Neural cell (in vitro differentiated cells): ENCODE data around the gene CD163L1. TPM values are rescaled to one million over a fixed set of nuclear protein-coding genes. Genes with fewer than 3 reads are reported as not detected.

Experiments used
- H2AFZ ChIP-seq: fragments of 200-600, 300-800 bp; sonication (generic), shearing (Covaris generic); 2 replicates; pipeline ENCODE4 v1.6.0; 2014; ENCODE audit warnings: low read depth, mild to moderate bottlenecking, antibody characterized with exemption, low read length, moderate library complexity
- H3F3A ChIP-seq: fragments of 200-600 bp; shearing (Covaris generic); 2 replicates; pipeline ENCODE4 v1.6.1; 2016; ENCODE audit warnings: mild to moderate bottlenecking, moderate library complexity, mixed read lengths, antibody characterized with exemption, low read length; ENCODE audit not compliant: insufficient read depth, poor library complexity, severe bottlenecking
- H3K27ac ChIP-seq: fragments of 200-600, 300-800 bp; sonication (generic), shearing (Covaris generic); 2 replicates; pipeline ENCODE4 v1.5.1; 2014; ENCODE audit warnings: mild to moderate bottlenecking, low read length, moderate library complexity
- H3K27me3 ChIP-seq: fragments of 300-800, 200-600 bp; sonication (generic), shearing (Covaris generic); 2 replicates; pipeline ENCODE4 v1.6.0; 2014; ENCODE audit warnings: mild to moderate bottlenecking, low read depth, low read length, moderate library complexity; ENCODE audit not compliant: insufficient read depth
- H3K36me3 ChIP-seq: fragments of 300-800, 200-600 bp; sonication (generic), shearing (Covaris generic); 2 replicates; pipeline ENCODE4 v1.5.1; 2014; ENCODE audit warnings: mild to moderate bottlenecking, antibody characterized with exemption, low read length, moderate library complexity; ENCODE audit not compliant: insufficient read depth
- H3K4me2 ChIP-seq: fragments of 300-800, 200-600 bp; sonication (generic), shearing (Covaris generic); 2 replicates; pipeline ENCODE4 v1.6.0; 2014; ENCODE audit warnings: mild to moderate bottlenecking, low read length
- H3K4me3 ChIP-seq: fragments of 300-800, 200-600 bp; sonication (generic), shearing (Covaris generic); 2 replicates; pipeline ENCODE4 v1.5.1; 2014; ENCODE audit warnings: mild to moderate bottlenecking, low read length, moderate library complexity
- H3K79me2 ChIP-seq: fragments of 200-600 bp; shearing (Covaris generic); replicated peaks from 2 replicates; pipeline ENCODE4 v1.6.0; 2014; ENCODE audit warnings: mild to moderate bottlenecking, low read length, moderate library complexity; ENCODE audit not compliant: insufficient read depth
- H3K9ac ChIP-seq: fragments of 300-800, 200-600 bp; sonication (generic), shearing (Covaris generic); 2 replicates; pipeline ENCODE4 v1.6.1; 2016; ENCODE audit warnings: mild to moderate bottlenecking, low read length, mixed read lengths
- H3K9me2 ChIP-seq: fragments of 200-600 bp; shearing (Covaris generic); 2 replicates; pipeline ENCODE4 v1.6.1; 2016; ENCODE audit warnings: mild to moderate bottlenecking, low read length, mixed read lengths; ENCODE audit not compliant: insufficient read depth
- H3K9me3 ChIP-seq: fragments of 200-600, 300-800 bp; sonication (generic), shearing (Covaris generic); 2 replicates; pipeline ENCODE4 v1.6.1; 2016; ENCODE audit warnings: mild to moderate bottlenecking, mixed run types, low read length, moderate library complexity, mixed read lengths
- H4K20me1 ChIP-seq: fragments of 200-600 bp; shearing (Covaris generic); 2 replicates; pipeline ENCODE4 v1.6.1; 2016; ENCODE audit warnings: mild to moderate bottlenecking, mixed run types; ENCODE audit not compliant: insufficient read depth
- CTCF ChIP-seq: fragments of 450-650 bp; IDR thresholded peaks from 2 replicates; pipeline ENCODE4 v1.5.1; 2014; ENCODE audit warnings: antibody characterized with exemption, mild to moderate bottlenecking, moderate library complexity; ENCODE audit not compliant: poor library complexity, severe bottlenecking
- EP300 ChIP-seq: fragments of 450-650 bp; conservative IDR thresholded peaks from 2 replicates; pipeline ENCODE4 v1.6.1; 2014; ENCODE audit warnings: antibody characterized with exemption, mild to moderate bottlenecking, moderate library complexity; ENCODE audit not compliant: poor library complexity, severe bottlenecking
- EZH2 ChIP-seq: fragments of 200-600, 300-800 bp; shearing (Covaris generic), sonication (generic); IDR thresholded peaks from 2 replicates; pipeline ENCODE4 v1.6.1; 2014; ENCODE audit warnings: antibody characterized with exemption, low read length, borderline replicate concordance, mild to moderate bottlenecking; ENCODE audit not compliant: insufficient read depth, poor library complexity, severe bottlenecking
- MXI1 ChIP-seq: fragments of 450-650 bp; conservative IDR thresholded peaks from 2 replicates; pipeline ENCODE4 v1.6.1; 2014; ENCODE audit warnings: antibody characterized with exemption, mild to moderate bottlenecking; ENCODE audit not compliant: poor library complexity, severe bottlenecking
- POLR2AphosphoS5 ChIP-seq: IDR thresholded peaks from 2 replicates; pipeline ENCODE4 v1.6.1; 2012
- RAD21 ChIP-seq: fragments of 450-650 bp; conservative IDR thresholded peaks from 2 replicates; pipeline ENCODE4 v1.6.1; 2014; ENCODE audit warnings: antibody characterized with exemption, mild to moderate bottlenecking, moderate library complexity
- REST ChIP-seq: IDR thresholded peaks from 2 replicates; pipeline ENCODE4 v1.6.1; 2012; ENCODE audit warnings: borderline replicate concordance
- SMC3 ChIP-seq: fragments of 450-650 bp; conservative IDR thresholded peaks from 2 replicates; pipeline ENCODE4 v1.6.1; 2014; ENCODE audit warnings: antibody characterized with exemption, mild to moderate bottlenecking, moderate library complexity; ENCODE audit not compliant: poor library complexity
- TAF1 ChIP-seq: IDR thresholded peaks from 2 replicates; pipeline ENCODE4 v1.6.1; 2012; ENCODE audit warnings: low read depth
- polyA plus RNA-seq: library from polyadenylated mRNA; depleted of rRNA; stranded (reverse); fragments of >200 nt; gene quantifications from 2 replicates; pipeline ENCODE4 v1.2.3, GENCODE V29; 2014

The CD163L1 gene
- polyA plus RNA-seq, 1 donor from 2014 or later: 0.62 TPM

- no peak overlapping the region for H3K27ac ChIP-seq
- H3K9ac ChIP-seq: no peak overlapping the region
- H3K9me2 ChIP-seq: no peaks in the 10 kb centered on the region
- no peaks in the 10 kb centered on the region for H3K36me3 ChIP-seq
- H4K20me1 ChIP-seq: no peaks in the 10 kb centered on the region
- no peaks in the 10 kb centered on the region for H3K79me2 ChIP-seq
- no peaks in the 10 kb centered on the region for H3K27me3 ChIP-seq
- no peaks in the 10 kb centered on the region for H3F3A ChIP-seq
- H3K4me3 ChIP-seq: no peak overlapping the region
- no peak for TF ChIP-seq TAF1
- no peak for TF ChIP-seq RAD21
- TF ChIP-seq EP300: no peak
- no peak for TF ChIP-seq EZH2
- no peak for TF ChIP-seq CTCF
- TF ChIP-seq SMC3: no peak
- TF ChIP-seq REST: no peak
- TF ChIP-seq POLR2AphosphoS5: no peak
- no peak for TF ChIP-seq MXI1
- H2AFZ ChIP-seq: no peak overlapping the region
- no peaks in the 10 kb centered on the region for H3K9me3 ChIP-seq
- H3K4me2 ChIP-seq: no peak overlapping the region
Observed at GRCh38 chr12:7459973-7460372, 16.0 kb upstream of the CD163L1 start.

- Histone ChIP-seq H3K36me3 (no peaks in the 10 kb centered on the region), H3K4me3 (no peak overlapping the region), H3K9me3 (no peaks in the 10 kb centered on the region), H3F3A (no peaks in the 10 kb centered on the region), H2AFZ (no peak overlapping the region), H3K9ac (no peak overlapping the region), H3K27me3 (no peaks in the 10 kb centered on the region), H3K4me2 (no peak overlapping the region), H3K79me2 (no peaks in the 10 kb centered on the region), H3K27ac (no peak overlapping the region), H4K20me1 (no peaks in the 10 kb centered on the region), H3K9me2 (no peaks in the 10 kb centered on the region)
- TF ChIP-seq POLR2AphosphoS5 (no peak), EP300 (no peak), TAF1 (no peak), CTCF (no peak), EZH2 (no peak), MXI1 (no peak), RAD21 (no peak), REST (no peak), SMC3 (no peak)
Observed at GRCh38 chr12:7451756-7452155, 7.8 kb upstream of the CD163L1 start.
